Vagina (tissue), 2 donors: ENCODE measurements around the gene BCAT1. TPM values are rescaled to one million over a fixed set of nuclear protein-coding genes. Genes with fewer than 3 reads are reported as not detected.

Source experiments
- DNase-seq, 2 donors: peaks; one replicate each; pipeline ENCODE4 v3.0.0-alpha.2; 2017; ENCODE audit errors: extremely low spot score in 2 of 2
- H3K27ac ChIP-seq: fragments of 200-600 bp; sonication (generic); one replicate; pipeline ENCODE4 v1.5.1; 2019
- H3K27me3 ChIP-seq: fragments of 200-600 bp; sonication (generic); one replicate; pipeline ENCODE4 v1.5.1; 2019
- H3K36me3 ChIP-seq, 2 donors: fragments of 200-600 bp; sonication (generic); one replicate each; pipeline ENCODE4 v1.5.1; 2017 to 2019
- H3K4me1 ChIP-seq: fragments of 200-600 bp; sonication (generic); one replicate; pipeline ENCODE4 v1.5.1; 2019
- H3K4me3 ChIP-seq, 2 donors: fragments of 200-600 bp; sonication (generic); 1 replicate in 1 of 2; 2 replicates in 1 of 2; pipeline ENCODE4 v1.5.1; 2016 to 2019
- H3K9me3 ChIP-seq: fragments of 200-600 bp; sonication (generic); one replicate; pipeline ENCODE4 v1.5.1; 2019
- POLR2A ChIP-seq, 2 donors: fragments of 450-650 bp; IDR thresholded peaks; one replicate each; pipeline ENCODE4 v1.6.1; 2017; ENCODE audit warnings: antibody characterized with exemption in 2 of 2, mild to moderate bottlenecking in 2 of 2, moderate library complexity in 2 of 2
- POLR2AphosphoS5 ChIP-seq, 2 donors: sonication (generic); formaldehyde crosslinking; IDR thresholded peaks; one replicate each; pipeline ENCODE4 v1.9.0; 2017; ENCODE audit warnings: antibody characterized with exemption in 2 of 2, mild to moderate bottlenecking in 2 of 2, low read depth in 1 of 2; ENCODE audit not compliant: insufficient read depth in 1 of 2
- intact Hi-C: fragments of 100-400 bp; cut with DNase I; formaldehyde crosslinking; loops from one replicate; pipeline ENCODE4 v1.15.1; 2023
- total RNA-seq: library from RNA; depleted of rRNA; stranded (reverse); fragments of >200 nt; gene quantifications from one replicate; pipeline ENCODE4 v1.2.3, GENCODE V29; 2016
- TF ChIP-seq, protein P1 (sequence below), 3 experiments: fragments of 450-650 bp in 2 of 3; fragments of 200-600 bp in 1 of 3; sonication (generic) in 1 of 3; IDR thresholded peaks; one replicate each; pipeline ENCODE4 v1.5.1; 2017 to 2019; ENCODE audit warnings: antibody characterized with exemption in 3 of 3, mild to moderate bottlenecking in 2 of 3, moderate library complexity in 2 of 3

BCAT1 gene
- total RNA-seq, 1 donor from 2014 or later: 20.6 TPM

DNA sequence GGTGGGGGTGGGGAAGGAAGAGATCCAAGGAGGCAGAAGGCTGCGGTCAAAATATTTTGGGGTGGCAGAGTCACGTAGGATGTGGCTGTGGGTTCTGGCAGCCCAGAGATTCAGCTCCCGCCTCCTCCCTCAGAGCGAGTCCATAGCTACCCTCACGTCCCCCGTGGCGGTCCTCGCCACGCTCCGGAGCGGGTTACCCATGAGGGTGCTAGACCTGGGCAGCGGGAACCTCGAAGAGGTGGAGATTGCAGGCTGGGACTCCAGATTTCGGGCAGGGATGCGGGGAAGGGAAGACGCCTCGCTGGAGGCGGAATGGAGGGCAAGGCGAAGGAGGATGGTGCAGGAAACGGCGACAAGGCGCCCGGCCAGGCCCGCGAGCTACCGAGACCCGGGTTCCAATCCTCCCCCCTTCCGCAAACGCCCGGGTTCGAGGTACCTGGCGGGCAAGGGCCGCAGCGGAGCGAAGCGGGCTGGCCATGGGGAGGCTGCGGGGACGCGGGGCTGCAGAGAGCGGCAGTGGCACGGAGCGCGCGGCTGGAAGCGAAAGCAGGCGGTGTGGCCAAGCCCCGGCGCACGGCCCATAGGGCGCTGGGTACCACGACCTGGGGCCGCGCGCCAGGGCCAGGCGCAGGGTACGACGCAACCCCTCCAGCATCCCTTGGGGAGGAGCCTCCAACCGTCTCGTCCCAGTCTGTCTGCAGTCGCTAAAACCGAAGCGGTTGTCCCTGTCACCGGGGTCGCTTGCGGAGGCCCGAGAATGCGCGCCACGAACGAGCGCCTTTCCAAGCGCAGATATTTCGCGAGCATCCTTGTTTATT lies 46.2 kb downstream of the BCAT1 start:
- intact Hi-C loops: no loop called here
- TF ChIP-seq, protein P1, sequence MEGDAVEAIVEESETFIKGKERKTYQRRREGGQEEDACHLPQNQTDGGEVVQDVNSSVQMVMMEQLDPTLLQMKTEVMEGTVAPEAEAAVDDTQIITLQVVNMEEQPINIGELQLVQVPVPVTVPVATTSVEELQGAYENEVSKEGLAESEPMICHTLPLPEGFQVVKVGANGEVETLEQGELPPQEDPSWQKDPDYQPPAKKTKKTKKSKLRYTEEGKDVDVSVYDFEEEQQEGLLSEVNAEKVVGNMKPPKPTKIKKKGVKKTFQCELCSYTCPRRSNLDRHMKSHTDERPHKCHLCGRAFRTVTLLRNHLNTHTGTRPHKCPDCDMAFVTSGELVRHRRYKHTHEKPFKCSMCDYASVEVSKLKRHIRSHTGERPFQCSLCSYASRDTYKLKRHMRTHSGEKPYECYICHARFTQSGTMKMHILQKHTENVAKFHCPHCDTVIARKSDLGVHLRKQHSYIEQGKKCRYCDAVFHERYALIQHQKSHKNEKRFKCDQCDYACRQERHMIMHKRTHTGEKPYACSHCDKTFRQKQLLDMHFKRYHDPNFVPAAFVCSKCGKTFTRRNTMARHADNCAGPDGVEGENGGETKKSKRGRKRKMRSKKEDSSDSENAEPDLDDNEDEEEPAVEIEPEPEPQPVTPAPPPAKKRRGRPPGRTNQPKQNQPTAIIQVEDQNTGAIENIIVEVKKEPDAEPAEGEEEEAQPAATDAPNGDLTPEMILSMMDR (IDR thresholded peaks at IDR 0.05): no peak
- peak in 1 of 2 donors; percentile 17 for TF ChIP-seq POLR2AphosphoS5 (IDR thresholded peaks at IDR 0.05; ENCODE audit: insufficient read depth in 1 of 2, low read depth in 1 of 2)
- TF ChIP-seq POLR2A (IDR thresholded peaks at IDR 0.05): no peak
- Histone ChIP-seq H3K27me3 (no peaks in the 10 kb centered on the region), H3K4me3 (peak overlapping the region; percentile 53 to 56), H3K9me3 (no peaks in the 10 kb centered on the region), H3K27ac (no peak overlapping the region), H3K4me1 (peaks cover 19% of the 10 kb centered on the region), H3K36me3 (no peaks in the 10 kb centered on the region)
- no peak for DNase-seq

GRCh38 chr12:24901576-24902461 lies 47.1 kb downstream of the BCAT1 start:
- intact Hi-C loops: no loop called here
- Histone ChIP-seq H3K4me3 (peak overlapping the region; percentile 53 to 56), H3K9me3 (no peaks in the 10 kb centered on the region), H3K36me3 (no peaks in the 10 kb centered on the region), H3K4me1 (peaks cover 19% of the 10 kb centered on the region), H3K27me3 (no peaks in the 10 kb centered on the region), H3K27ac (no peak overlapping the region)
- no peak for DNase-seq
- TF ChIP-seq, protein P1 (IDR thresholded peaks at IDR 0.05): no peak
- TF ChIP-seq POLR2AphosphoS5 (IDR thresholded peaks at IDR 0.05; ENCODE audit: insufficient read depth in 1 of 2, low read depth in 1 of 2) (no peak), POLR2A (IDR thresholded peaks at IDR 0.05) (no peak)

DNA sequence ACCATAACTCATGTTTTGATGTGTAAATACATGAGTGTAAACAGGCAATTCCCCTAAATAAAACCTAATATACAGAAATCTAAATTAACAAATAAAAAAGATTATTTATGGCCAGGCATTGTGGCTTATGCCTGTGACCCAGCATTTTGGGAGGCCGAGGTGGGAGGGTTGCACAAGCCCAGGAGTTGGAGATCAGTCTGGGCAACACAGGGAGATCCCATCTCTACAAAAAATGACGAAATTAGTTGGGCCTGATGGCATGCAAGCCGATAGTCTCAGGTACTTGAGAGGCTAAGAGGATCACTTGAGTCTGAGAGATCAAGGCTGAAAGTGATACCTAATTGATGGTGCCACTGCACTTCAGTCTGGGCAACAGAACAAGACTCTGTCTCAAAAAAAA lies 48.7 kb downstream of the BCAT1 start:
- H3K36me3 ChIP-seq: no peaks in the 10 kb centered on the region
- intact Hi-C loops: no loop called here

GRCh38 chr12:24899503-24900075 lies 49.3 kb downstream of the BCAT1 start:
- no peak for DNase-seq
- Histone ChIP-seq H3K4me1 (peaks cover 19% of the 10 kb centered on the region), H3K27ac (no peak overlapping the region), H3K4me3 (no peak overlapping the region), H3K27me3 (no peaks in the 10 kb centered on the region), H3K36me3 (no peaks in the 10 kb centered on the region), H3K9me3 (no peaks in the 10 kb centered on the region)
- TF ChIP-seq POLR2AphosphoS5 (IDR thresholded peaks at IDR 0.05; ENCODE audit: insufficient read depth in 1 of 2, low read depth in 1 of 2) (no peak), POLR2A (IDR thresholded peaks at IDR 0.05) (no peak)
- TF ChIP-seq, protein P1 (IDR thresholded peaks at IDR 0.05): no peak
- intact Hi-C loops: no loop called here

More for the DNA sequence above, 48.7 kb downstream of the BCAT1 start:
- no peak overlapping the region for H3K4me3 ChIP-seq
- TF ChIP-seq, protein P1 (IDR thresholded peaks at IDR 0.05): no peak
- TF ChIP-seq POLR2A (IDR thresholded peaks at IDR 0.05) (no peak), POLR2AphosphoS5 (IDR thresholded peaks at IDR 0.05; ENCODE audit: insufficient read depth in 1 of 2, low read depth in 1 of 2) (no peak)
- no peak for DNase-seq
- H3K9me3 ChIP-seq: no peaks in the 10 kb centered on the region
- no peaks in the 10 kb centered on the region for H3K27me3 ChIP-seq
- no peak overlapping the region for H3K27ac ChIP-seq
- H3K4me1 ChIP-seq: peaks cover 19% of the 10 kb centered on the region
